ENCODE data around the gene TTC5.
"Not testable (repeated sequence)": the region's sequence is repeated elsewhere in the genome, so short reads cannot be mapped to it uniquely, and the experiment has no call there.

Gene TTC5

DNA sequence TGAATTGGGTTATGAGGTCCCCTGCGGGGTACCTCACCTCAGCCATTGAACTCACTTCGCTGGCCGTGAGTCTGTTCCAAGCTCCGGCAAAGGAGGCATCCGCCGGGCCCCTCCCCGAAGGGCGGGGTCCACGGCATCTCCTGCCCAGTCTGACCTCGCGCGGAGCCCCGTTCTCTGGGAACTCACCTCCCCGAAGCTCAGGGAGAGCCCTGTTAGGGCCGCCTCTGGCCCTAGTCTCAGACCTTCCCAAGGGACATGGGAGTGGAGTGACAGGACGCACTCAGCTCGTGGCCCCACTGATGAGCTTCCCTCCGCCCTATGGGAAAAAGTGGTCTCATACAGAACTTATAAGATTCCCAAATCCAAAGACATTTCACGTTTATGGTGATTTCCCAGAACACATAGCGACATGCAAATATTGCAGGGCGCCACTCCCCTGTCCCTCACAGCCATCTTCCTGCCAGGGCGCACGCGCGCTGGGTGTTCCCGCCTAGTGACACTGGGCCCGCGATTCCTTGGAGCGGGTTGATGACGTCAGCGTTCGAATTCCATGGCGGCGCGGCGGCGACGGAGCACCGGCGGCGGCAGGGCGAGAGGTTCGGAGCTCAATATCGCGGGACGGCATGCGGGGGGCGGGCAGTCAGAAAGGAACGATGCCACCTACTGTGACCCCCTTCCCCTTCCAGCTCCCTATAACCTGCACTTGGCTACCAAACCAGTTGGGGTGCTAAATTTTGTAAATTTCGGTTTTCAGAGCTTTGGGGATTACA lies 37.5 kb upstream of the TTC5 start, which contains the start of gene PARP2 (continued):
- peak; percentile 80; the same call in 1 of the 2 replicates for TF ChIP-seq KLF1 (tag by site-specific recombination; IDR thresholded peaks at IDR 0.05)

DNA sequence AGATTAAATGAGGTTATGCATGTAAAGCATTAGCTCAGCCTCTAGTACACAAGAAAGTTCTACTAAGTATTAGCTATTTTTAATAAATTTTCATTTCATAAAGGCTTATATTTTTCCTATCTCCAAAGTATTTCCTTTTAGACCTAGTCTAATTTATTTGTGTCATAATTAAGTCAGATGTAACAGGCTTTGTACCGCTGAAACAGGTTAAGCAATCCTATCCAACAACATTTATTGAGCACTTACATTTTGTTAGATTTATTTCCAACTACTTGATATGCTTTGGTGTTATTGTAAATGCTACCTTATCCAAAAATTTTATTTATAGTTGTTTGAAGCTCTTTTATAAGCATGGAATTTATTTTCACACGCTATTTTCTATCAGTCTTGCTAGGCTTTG lies 35.9 kb upstream of the TTC5 start:
- ChIA-PET CTCF (interaction anchor here (0.6 to 6.4 kb wide), 4 partner anchors 10 to 1511 kb away, joined by 3 to 67 read pairs (median 4); partner anchors contain the start of gene TTC5), POLR2A (interaction anchor here (0.6 to 3.4 kb wide), 8 partner anchors 9 to 341 kb away, joined by 3 to 57 read pairs (median 16); partner anchors contain the start of genes CCNB1IP1, PIP4P1, PNP and TEP1)

DNA sequence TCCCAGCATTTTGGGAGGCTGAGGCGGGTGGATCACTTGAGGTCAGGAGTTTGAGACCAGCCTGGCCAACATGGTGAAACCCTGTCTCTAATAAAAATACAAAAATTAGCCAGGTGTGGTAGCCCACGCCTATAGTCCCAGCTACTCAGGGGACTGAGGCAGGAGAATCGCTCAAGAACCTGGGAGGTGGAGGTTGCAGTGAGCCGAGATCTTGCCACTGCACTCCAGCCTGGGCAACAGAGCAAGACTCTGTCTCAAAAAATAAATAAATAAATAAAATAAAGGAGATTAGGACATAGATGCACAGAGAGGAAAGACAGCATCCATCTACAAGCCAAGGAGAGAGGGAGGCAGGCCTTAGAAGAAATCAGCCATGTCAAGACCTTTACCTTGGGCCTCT lies 35.3 kb upstream of the TTC5 start:
- ChIA-PET CTCF (interaction anchor here (1.8 to 6.4 kb wide), 2 partner anchors 9 to 13 kb away, joined by 5 to 67 read pairs; no protein-coding TSS in a partner anchor), POLR2A (interaction anchor here (1.2 to 3.4 kb wide), 4 partner anchors 8 to 121 kb away, joined by 3 to 57 read pairs (median 18); partner anchors contain the start of genes CCNB1IP1, PIP4P1 and TEP1)
- not testable (repeated sequence) for H3K27ac ChIP-seq (ENCODE audit: extremely low read depth, low read depth, low read length); H3K9me3 ChIP-seq (ENCODE audit: control insufficient read depth, insufficient read depth, low read depth, low read length); H3K4me3 ChIP-seq (ENCODE audit: low read depth, low read length); H3K4me1 ChIP-seq (ENCODE audit: control insufficient read depth, insufficient read depth, low read length)
- peaks cover 8 to 13% of the 10 kb centered on the region in 2 experiments for H3K36me3 ChIP-seq (ENCODE audit: control insufficient read depth in 2 of 2, insufficient read depth in 1 of 2, low read length in 2 of 2)
- TF ChIP-seq ZNF121 (tag by site-specific recombination; IDR thresholded peaks at IDR 0.05) = peak; percentile 84
- TF ChIP-seq KLF1 (tag by site-specific recombination; IDR thresholded peaks at IDR 0.05) = 0 out of 2 replicates have a peak, but pooled peaks have one; percentile 13

More for the DNA sequence above, 35.9 kb upstream of the TTC5 start:
- H3K4me3 ChIP-seq (ENCODE audit: low read depth, low read length) = peak overlapping the region; percentile 78
- TF ChIP-seq, protein P1, sequence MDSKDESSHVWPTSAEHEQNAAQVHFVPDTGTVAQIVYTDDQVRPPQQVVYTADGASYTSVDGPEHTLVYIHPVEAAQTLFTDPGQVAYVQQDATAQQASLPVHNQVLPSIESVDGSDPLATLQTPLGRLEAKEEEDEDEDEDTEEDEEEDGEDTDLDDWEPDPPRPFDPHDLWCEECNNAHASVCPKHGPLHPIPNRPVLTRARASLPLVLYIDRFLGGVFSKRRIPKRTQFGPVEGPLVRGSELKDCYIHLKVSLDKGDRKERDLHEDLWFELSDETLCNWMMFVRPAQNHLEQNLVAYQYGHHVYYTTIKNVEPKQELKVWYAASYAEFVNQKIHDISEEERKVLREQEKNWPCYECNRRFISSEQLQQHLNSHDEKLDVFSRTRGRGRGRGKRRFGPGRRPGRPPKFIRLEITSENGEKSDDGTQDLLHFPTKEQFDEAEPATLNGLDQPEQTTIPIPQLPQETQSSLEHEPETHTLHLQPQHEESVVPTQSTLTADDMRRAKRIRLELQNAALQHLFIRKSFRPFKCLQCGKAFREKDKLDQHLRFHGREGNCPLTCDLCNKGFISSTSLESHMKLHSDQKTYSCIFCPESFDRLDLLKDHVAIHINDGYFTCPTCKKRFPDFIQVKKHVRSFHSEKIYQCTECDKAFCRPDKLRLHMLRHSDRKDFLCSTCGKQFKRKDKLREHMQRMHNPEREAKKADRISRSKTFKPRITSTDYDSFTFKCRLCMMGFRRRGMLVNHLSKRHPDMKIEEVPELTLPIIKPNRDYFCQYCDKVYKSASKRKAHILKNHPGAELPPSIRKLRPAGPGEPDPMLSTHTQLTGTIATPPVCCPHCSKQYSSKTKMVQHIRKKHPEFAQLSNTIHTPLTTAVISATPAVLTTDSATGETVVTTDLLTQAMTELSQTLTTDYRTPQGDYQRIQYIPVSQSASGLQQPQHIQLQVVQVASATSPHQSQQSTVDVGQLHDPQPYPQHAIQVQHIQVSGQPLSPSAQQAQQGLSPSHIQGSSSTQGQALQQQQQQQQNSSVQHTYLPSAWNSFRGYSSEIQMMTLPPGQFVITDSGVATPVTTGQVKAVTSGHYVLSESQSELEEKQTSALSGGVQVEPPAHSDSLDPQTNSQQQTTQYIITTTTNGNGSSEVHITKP (tag by site-specific recombination; IDR thresholded peaks at IDR 0.05) = no peak
- peak; percentile 82 for TF ChIP-seq ZNF664 (tag by site-specific recombination; IDR thresholded peaks at IDR 0.05)
- H3K36me3 ChIP-seq (ENCODE audit: control insufficient read depth in 2 of 2, insufficient read depth in 1 of 2, low read length in 2 of 2) = peaks cover 14 to 18% of the 10 kb centered on the region in 2 experiments
- H3K4me1 ChIP-seq (ENCODE audit: control insufficient read depth, insufficient read depth, low read length) = 0 out of 2 replicates have a peak, but pooled peaks cover 4% of the 10 kb centered on the region
- H3K9me3 ChIP-seq (ENCODE audit: control insufficient read depth, insufficient read depth, low read depth, low read length) = no peaks in the 10 kb centered on the region
- H3K27ac ChIP-seq (ENCODE audit: extremely low read depth, low read depth, low read length) = no peak overlapping the region; the same call in 1 of the 2 replicates

DNA sequence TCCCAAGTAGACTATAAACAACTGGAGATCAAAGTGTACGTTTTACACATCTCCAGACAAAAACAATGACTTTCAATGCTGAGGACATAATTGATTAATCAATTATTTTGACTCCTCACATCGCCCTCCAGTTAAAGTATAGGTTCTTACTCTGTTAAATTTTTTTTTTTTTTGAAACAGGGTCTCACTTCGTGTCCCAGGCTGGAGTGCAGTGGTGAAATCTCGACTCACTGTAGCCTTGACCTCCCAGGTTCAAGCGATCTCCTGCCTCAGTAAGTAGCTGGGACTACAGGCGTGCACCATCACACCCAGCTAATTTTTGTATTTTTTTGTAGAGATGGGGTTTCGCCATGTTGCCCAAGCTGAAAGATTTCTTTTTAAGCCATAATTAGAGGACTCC lies 28.3 kb upstream of the TTC5 start:
- Histone ChIP-seq H3K4me3 (ENCODE audit: low read depth, low read length) (no peak overlapping the region), H3K9me3 (ENCODE audit: control insufficient read depth, insufficient read depth, low read depth, low read length) (no peaks in the 10 kb centered on the region), H3K36me3 (ENCODE audit: control insufficient read depth in 2 of 2, insufficient read depth in 1 of 2, low read length in 2 of 2) (peaks cover 0 to 9% of the 10 kb centered on the region in 2 experiments; a peak in 2 of 3 replicates), H3K27ac (ENCODE audit: extremely low read depth, low read depth, low read length) (no peak overlapping the region), H3K4me1 (ENCODE audit: control insufficient read depth, insufficient read depth, low read length) (peaks cover 6% of the 10 kb centered on the region)
- CTCF ChIA-PET = interaction anchor here (0.6 kb wide), 1 partner anchor 114 kb away, joined by 4 read pairs; no protein-coding TSS in a partner anchor
- TF ChIP-seq BCL11B (tag by site-specific recombination; IDR thresholded peaks at IDR 0.05; ENCODE audit: low read depth) (no peak), ZNF560 (tag by site-specific recombination; IDR thresholded peaks at IDR 0.05; ENCODE audit: borderline replicate concordance) (no peak), ZNF248 (tag by site-specific recombination; IDR thresholded peaks at IDR 0.05) (no peak), ZNF24 (tag by site-specific recombination; IDR thresholded peaks at IDR 0.05) (no peak), SALL2 (tag by site-specific recombination; IDR thresholded peaks at IDR 0.05; ENCODE audit: borderline replicate concordance) (no peak), HOXA7 (CRISPR knock-in tag; IDR thresholded peaks at IDR 0.05; ENCODE audit: borderline replicate concordance) (no peak)
- TF ChIP-seq, protein P2, sequence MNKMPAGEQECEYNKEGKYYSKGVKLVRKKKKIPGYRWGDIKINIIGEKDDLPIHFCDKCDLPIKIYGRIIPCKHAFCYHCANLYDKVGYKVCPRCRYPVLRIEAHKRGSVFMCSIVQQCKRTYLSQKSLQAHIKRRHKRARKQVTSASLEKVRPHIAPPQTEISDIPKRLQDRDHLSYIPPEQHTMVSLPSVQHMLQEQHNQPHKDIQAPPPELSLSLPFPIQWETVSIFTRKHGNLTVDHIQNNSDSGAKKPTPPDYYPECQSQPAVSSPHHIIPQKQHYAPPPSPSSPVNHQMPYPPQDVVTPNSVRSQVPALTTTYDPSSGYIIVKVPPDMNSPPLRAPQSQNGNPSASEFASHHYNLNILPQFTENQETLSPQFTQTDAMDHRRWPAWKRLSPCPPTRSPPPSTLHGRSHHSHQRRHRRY (tag by site-specific recombination; IDR thresholded peaks at IDR 0.05) = no peak
- TF ChIP-seq, protein P3, sequence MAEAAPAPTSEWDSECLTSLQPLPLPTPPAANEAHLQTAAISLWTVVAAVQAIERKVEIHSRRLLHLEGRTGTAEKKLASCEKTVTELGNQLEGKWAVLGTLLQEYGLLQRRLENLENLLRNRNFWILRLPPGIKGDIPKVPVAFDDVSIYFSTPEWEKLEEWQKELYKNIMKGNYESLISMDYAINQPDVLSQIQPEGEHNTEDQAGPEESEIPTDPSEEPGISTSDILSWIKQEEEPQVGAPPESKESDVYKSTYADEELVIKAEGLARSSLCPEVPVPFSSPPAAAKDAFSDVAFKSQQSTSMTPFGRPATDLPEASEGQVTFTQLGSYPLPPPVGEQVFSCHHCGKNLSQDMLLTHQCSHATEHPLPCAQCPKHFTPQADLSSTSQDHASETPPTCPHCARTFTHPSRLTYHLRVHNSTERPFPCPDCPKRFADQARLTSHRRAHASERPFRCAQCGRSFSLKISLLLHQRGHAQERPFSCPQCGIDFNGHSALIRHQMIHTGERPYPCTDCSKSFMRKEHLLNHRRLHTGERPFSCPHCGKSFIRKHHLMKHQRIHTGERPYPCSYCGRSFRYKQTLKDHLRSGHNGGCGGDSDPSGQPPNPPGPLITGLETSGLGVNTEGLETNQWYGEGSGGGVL (tag by site-specific recombination; IDR thresholded peaks at IDR 0.05) = no peak
- POLR2A ChIA-PET = interaction anchor here (3.7 kb wide), 1 partner anchor 8 kb away, joined by 57 read pairs; the partner anchor contains the start of gene PARP2
